Measurements from ENCODE around the gene ADD1. TPM values are rescaled to one million over a fixed set of nuclear protein-coding genes. Genes with fewer than 3 reads are reported as not detected.

The ADD1 gene
- total and polyA plus RNA-seq, 11 donors: 179 to 275 (median 215) TPM

- peaks cover 0 to 94% (median 59%) of the 10 kb centered on the region in 9 donors for H3K36me3 ChIP-seq
- peak; percentile 9 to 43 (median 22) for ATAC-seq
These were observed 17.9 kb upstream of the ADD1 start for GRCh38 chr4:2825740-2826139.

GRCh38 chr4:2827071-2827873 is 16.4 kb upstream of the ADD1 start:
- intact Hi-C loops (cut with DNase I): no loop called here

More at GRCh38 chr4:2825740-2826139, 17.9 kb upstream of the ADD1 start:
- Histone ChIP-seq H3K27me3 (no peaks in the 10 kb centered on the region), H3K27ac (no peak overlapping the region), H3K9me3 (no peaks in the 10 kb centered on the region), H3K4me3 (no peak overlapping the region), H3K4me1 (peaks cover 0 to 28% (median 3%) of the 10 kb centered on the region in 12 donors)
- TF ChIP-seq CTCF (IDR thresholded peaks at IDR 0.05): no peak
- no peak for TF ChIP-seq POLR2A (IDR thresholded peaks at IDR 0.05)
- peak in 4 of 5 donors; percentile 18 to 67 (median 55) for DNase-seq
- intact Hi-C loops (cut with DNase I): no loop called here
- 44 to 91% (median 66%) methylated on average over 8 to 13 of the region's 13 CpGs for WGBS, 4 donors

GRCh38 chr4:2827874-2828751 is 15.5 kb upstream of the ADD1 start:
- Histone ChIP-seq H3K36me3 (peaks cover 0 to 94% (median 67%) of the 10 kb centered on the region in 9 donors), H3K4me1 (peaks cover 0 to 28% (median 3%) of the 10 kb centered on the region in 12 donors), H3K27ac (no peak overlapping the region), H3K9me3 (no peaks in the 10 kb centered on the region), H3K27me3 (no peaks in the 10 kb centered on the region), H3K4me3 (no peak overlapping the region)
- TF ChIP-seq CTCF (IDR thresholded peaks at IDR 0.05) (no peak), POLR2A (IDR thresholded peaks at IDR 0.05) (no peak)
- peak in 4 of 5 donors; percentile 13 to 51 (median 16) for DNase-seq
- intact Hi-C loops (cut with DNase I): no loop called here
- WGBS, 4 donors: 81 to 88% (median 84%) methylated on average over 22 to 24 of the region's 24 CpGs
- ATAC-seq: no peak

More at GRCh38 chr4:2827071-2827873, 16.4 kb upstream of the ADD1 start:
- Histone ChIP-seq H3K4me1 (peaks cover 0 to 28% (median 3%) of the 10 kb centered on the region in 12 donors), H3K27ac (no peak overlapping the region), H3K27me3 (no peaks in the 10 kb centered on the region), H3K9me3 (no peaks in the 10 kb centered on the region), H3K36me3 (peaks cover 0 to 94% (median 66%) of the 10 kb centered on the region in 9 donors), H3K4me3 (no peak overlapping the region)
- DNase-seq (peak in 4 of 5 donors; percentile 14 to 54 (median 20)), ATAC-seq (no peak)
- no peak for TF ChIP-seq POLR2A (IDR thresholded peaks at IDR 0.05)
- no peak for TF ChIP-seq CTCF (IDR thresholded peaks at IDR 0.05)
- WGBS, 4 donors: 92 to 96% (median 93%) methylated on average over 20 to 31 of the region's 31 CpGs

Measured in heart left ventricle (tissue), 16 donors.